PC-3 (cell line): ENCODE data around the gene FUT7. TPM values are rescaled to one million over a fixed set of nuclear protein-coding genes. Genes with fewer than 3 reads are reported as not detected.

Experiments
- ATAC-seq: fragments of 200-7000 bp; cut with Tn5 transposase; 2 replicates; pipeline ENCODE4 v1.9.1; 2020; ENCODE audit warnings: mild to moderate bottlenecking, moderate library complexity
- Bru-seq: library from RNA; stranded (reverse); fragments of 400-500 nt; gene quantifications from one replicate; lab custom pipeline; 2021; lab: Mats Ljungman, UMichigan
- BruChase-seq, 2 experiments: library from RNA; stranded (reverse); fragments of 400-500 nt; gene quantifications; one replicate each; lab custom pipeline; 2021; lab: Mats Ljungman, UMichigan
- BruUV-seq: library from RNA; stranded (reverse); fragments of 400-500 nt; replicated peaks from 2 replicates; lab custom pipeline; 2021; lab: Mats Ljungman, UMichigan
- CTCF ChIA-PET: fragments of 300-600 bp; sonication (Branson Sonifier 250); formaldehyde crosslinking; loops from one replicate; lab custom pipeline; 2022; ENCODE audit warnings: antibody characterized with exemption; lab: Charles Lee
- POLR2A ChIA-PET: fragments of 300-600 bp; sonication (Branson Sonifier 250); formaldehyde crosslinking; loops from one replicate; lab custom pipeline; 2022; ENCODE audit warnings: antibody characterized with exemption; ENCODE audit not compliant: unreplicated experiment; lab: Charles Lee
- DNase-seq: peaks from one replicate; pipeline ENCODE4 v3.0.0-alpha.2; 2015
- H2AFZ ChIP-seq: fragments of 300-600 bp; sonication (generic); 2 replicates; pipeline ENCODE4 v1.6.0; 2016; ENCODE audit warnings: antibody characterized with exemption, low read length
- H3F3A ChIP-seq: fragments of 300-600 bp; sonication (generic); one replicate; pipeline ENCODE4 v1.6.0; 2017; ENCODE audit warnings: antibody characterized with exemption, low read length, control low read depth, mild to moderate bottlenecking; ENCODE audit not compliant: unreplicated experiment
- H3K27ac ChIP-seq: fragments of 300-600 bp; sonication (generic); 2 replicates; pipeline ENCODE4 v1.5.1; 2016; ENCODE audit warnings: mild to moderate bottlenecking, low read length
- H3K27me3 ChIP-seq: fragments of 300-600 bp; sonication (generic); 2 replicates; pipeline ENCODE4 v1.6.1; 2016; ENCODE audit warnings: low read length, mixed read lengths
- H3K36me3 ChIP-seq: fragments of 300-600 bp; sonication (generic); 2 replicates; pipeline ENCODE4 v1.6.1; 2016; ENCODE audit warnings: low read depth, mixed run types, low read length, mixed read lengths
- H3K4me1 ChIP-seq: fragments of 300-600 bp; sonication (generic); 2 replicates; pipeline ENCODE4 v1.5.1; 2016; ENCODE audit warnings: low read length; ENCODE audit not compliant: insufficient read depth
- H3K4me2 ChIP-seq: fragments of 300-600 bp; sonication (generic); 2 replicates; pipeline ENCODE4 v1.6.0; 2016; ENCODE audit warnings: low read length
- H3K4me3 ChIP-seq: fragments of 300-600 bp; sonication (generic); 2 replicates; pipeline ENCODE4 v1.5.1; 2016; ENCODE audit warnings: mild to moderate bottlenecking, low read length, mixed read lengths
- H3K79me2 ChIP-seq: fragments of 300-600 bp; sonication (generic); 2 replicates; pipeline ENCODE4 v1.6.1; 2017; ENCODE audit warnings: low read length, mixed read lengths
- H3K9ac ChIP-seq: fragments of 300-600 bp; sonication (generic); 2 replicates; pipeline ENCODE4 v1.6.0; 2016; ENCODE audit warnings: mild to moderate bottlenecking, low read length
- H3K9me2 ChIP-seq: fragments of 300-600 bp; sonication (generic); replicated peaks from 2 replicates; pipeline ENCODE4 v1.6.1; 2016; ENCODE audit warnings: mixed run types, low read length, mixed read lengths
- H3K9me3 ChIP-seq: fragments of 300-600 bp; sonication (generic); 2 replicates; pipeline ENCODE4 v1.6.1; 2016; ENCODE audit warnings: low read length, mixed read lengths
- H4K20me1 ChIP-seq: fragments of 300-600 bp; sonication (generic); 2 replicates; pipeline ENCODE4 v1.6.1; 2016; ENCODE audit warnings: low read length, mixed read lengths
- CTCF ChIP-seq: fragments of 300-600 bp; sonication (generic); conservative IDR thresholded peaks from 2 replicates; pipeline ENCODE4 v1.5.1; 2017; ENCODE audit warnings: antibody characterized with exemption, low read depth, mild to moderate bottlenecking, low read length
- EZH2 ChIP-seq: fragments of 300-600 bp; sonication (generic); IDR thresholded peaks from one replicate; pipeline ENCODE4 v1.6.1; 2017; ENCODE audit warnings: antibody characterized with exemption, mild to moderate bottlenecking, low read length; ENCODE audit not compliant: unreplicated experiment
- EZH2phosphoT487 ChIP-seq: fragments of 300-600 bp; sonication (generic); IDR thresholded peaks from 2 replicates; pipeline ENCODE4 v1.6.1; 2018; ENCODE audit warnings: mild to moderate bottlenecking, antibody characterized with exemption, low read length, borderline replicate concordance
- intact Hi-C: fragments of 100-400 bp; cut with micrococcal nuclease; formaldehyde crosslinking; loops from 2 replicates; pipeline ENCODE4 v1.9.0; 2023
- long read RNA-seq: library from polyadenylated mRNA; unstranded; transcript quantifications from one replicate; pipeline ENCODE4 v2.0.0, GENCODE V29; 2021; ENCODE audit not compliant: unreplicated experiment
- total RNA-seq: library from RNA; depleted of rRNA; stranded (reverse); fragments of >200 nt; gene quantifications from 2 replicates; pipeline ENCODE4 v1.2.3, GENCODE V29; 2014; rRNA removed

Gene FUT7
- total RNA-seq (not detected in 2 replicates), Bru-seq, nascent RNA (not detected), BruChase-seq, experiment 1, labeled RNA remaining after a 6-hour chase (percentile 46 among the genes with signal in this experiment), BruChase-seq, experiment 2, labeled RNA remaining after a 2-hour chase (percentile 21 among the genes with signal in this experiment)
- long read RNA-seq: 0 reads

GRCh38 chr9:137031904-137032640 lies at the start of gene FUT7:
FUT7 (minus strand) TSS chr9:137032088; CDS start chr9:137031991, 97 bp downstream.
- H3K9me2 ChIP-seq: no peaks in the 10 kb centered on the region
- peaks cover 3% of the 10 kb centered on the region; the same call in 1 of the 2 replicates for H3K79me2 ChIP-seq
- ATAC-seq (no peak), DNase-seq (no peak)
- peaks cover 19% of the 10 kb centered on the region for H3K4me1 ChIP-seq
- no peak within 1 kb of the TSS for H3K4me3 ChIP-seq
- H3K4me2 ChIP-seq: no peak within 1 kb of the TSS
- no peak within 1 kb of the TSS for H3K9ac ChIP-seq
- no peak within 1 kb of the TSS for H2AFZ ChIP-seq
- H3K9me3 ChIP-seq: no peaks in the 10 kb centered on the region
- H3K27me3 ChIP-seq: no peaks in the 10 kb centered on the region
- no peaks in the 10 kb centered on the region for H3F3A ChIP-seq
- no TSS peak for BruUV-seq
- H3K27ac ChIP-seq: no peak within 1 kb of the TSS
- no peaks in the 10 kb centered on the region for H4K20me1 ChIP-seq
- POLR2A ChIA-PET: no interaction called here
- H3K36me3 ChIP-seq: no peaks in the 10 kb centered on the region
- TF ChIP-seq EZH2phosphoT487 (no peak), EZH2 (no peak), CTCF (no peak)
- CTCF ChIA-PET: no interaction called here
- intact Hi-C loops: no loop called here

- H3K9me3 ChIP-seq: no peaks in the 10 kb centered on the region
- ATAC-seq (no peak), DNase-seq (no peak)
- H3K9me2 ChIP-seq: no peaks in the 10 kb centered on the region
- CTCF ChIA-PET: no interaction called here
- no peaks in the 10 kb centered on the region for H3F3A ChIP-seq
- TF ChIP-seq EZH2: no peak
- no peak for TF ChIP-seq EZH2phosphoT487
- TF ChIP-seq CTCF: no peak
- H4K20me1 ChIP-seq: no peaks in the 10 kb centered on the region
- peaks cover 8% of the 10 kb centered on the region; the same call in 1 of the 2 replicates for H3K79me2 ChIP-seq
- H3K36me3 ChIP-seq: no peaks in the 10 kb centered on the region
- intact Hi-C loops: no loop called here
- POLR2A ChIA-PET: no interaction called here
- no peak overlapping the region for H2AFZ ChIP-seq
- no peak overlapping the region for H3K9ac ChIP-seq
- H3K27me3 ChIP-seq: no peaks in the 10 kb centered on the region
- no TSS peak for BruUV-seq
- no peak overlapping the region for H3K27ac ChIP-seq
- no peak overlapping the region for H3K4me2 ChIP-seq
- no peak overlapping the region for H3K4me3 ChIP-seq
- H3K4me1 ChIP-seq: peaks cover 19% of the 10 kb centered on the region
Measured at GRCh38 chr9:137080260-137081122, 48.6 kb upstream of the FUT7 start.
